H1 (cell line): ENCODE data around the gene C3AR1. TPM values are rescaled to one million over a fixed set of nuclear protein-coding genes. Genes with fewer than 3 reads are reported as not detected.

Experiments
- CTBP2 ChIP-seq: IDR thresholded peaks from 2 replicates; pipeline ENCODE4 v1.7.0; 2011; ENCODE audit warnings: borderline replicate concordance, mild to moderate bottlenecking, moderate library complexity, mixed read lengths, low read length; ENCODE audit not compliant: insufficient read depth, insufficient read length
- SP2 ChIP-seq: IDR thresholded peaks from 2 replicates; pipeline ENCODE4 v1.6.1; 2012; ENCODE audit warnings: mild to moderate bottlenecking, low read length, inconsistent platforms
- SP4 ChIP-seq: IDR thresholded peaks from 2 replicates; pipeline ENCODE4 v1.6.1; 2012; ENCODE audit warnings: low read length, inconsistent platforms
- polyA plus RNA-seq, 7 experiments: library from polyadenylated mRNA; depleted of rRNA in 3 of 7; stranded (reverse) in 5 of 7; unstranded in 2 of 7; fragments of >200 nt in 5 of 7; fragments of 200-250 nt in 2 of 7; gene quantifications; 1 replicate in 5 of 7; 2 replicates in 1 of 7; 4 replicates in 1 of 7; pipeline versions ENCODE4 v1.2.1 to v1.2.3, GENCODE V29; 2011 to 2013; ENCODE audit warnings: missing spikeins in 2 of 7, mixed read lengths in 2 of 7
- total RNA-seq: library from RNA; stranded (reverse); fragmentation: NEBNext Ultra II Directional; extraction: Animal tissue kit (Norgen Biotek cat#: 25700); gene quantifications from 2 replicates; pipeline ENCODE4 v1.2.1, GENCODE V29; 2021

C3AR1 gene
- total and polyA plus RNA-seq, 2 of the 8 experiments (the other 6 are each of a cell fraction or from before 2014, with no cell fraction given) = not detected

- TF ChIP-seq CTBP2 = no peak
- no peak for TF ChIP-seq SP2
- TF ChIP-seq SP4 = no peak
Observed at GRCh38 chr12:8040791-8041190, 25.4 kb downstream of the C3AR1 start (continued).
